NCI-H128 (cell line): ENCODE measurements around the gene CNIH3.

Source experiments
- DNase-seq: peaks from one replicate; lab custom pipeline; 2025; ENCODE audit not compliant: unreplicated experiment; lab: John Stamatoyannopoulos, UW

CNIH3 gene

DNA sequence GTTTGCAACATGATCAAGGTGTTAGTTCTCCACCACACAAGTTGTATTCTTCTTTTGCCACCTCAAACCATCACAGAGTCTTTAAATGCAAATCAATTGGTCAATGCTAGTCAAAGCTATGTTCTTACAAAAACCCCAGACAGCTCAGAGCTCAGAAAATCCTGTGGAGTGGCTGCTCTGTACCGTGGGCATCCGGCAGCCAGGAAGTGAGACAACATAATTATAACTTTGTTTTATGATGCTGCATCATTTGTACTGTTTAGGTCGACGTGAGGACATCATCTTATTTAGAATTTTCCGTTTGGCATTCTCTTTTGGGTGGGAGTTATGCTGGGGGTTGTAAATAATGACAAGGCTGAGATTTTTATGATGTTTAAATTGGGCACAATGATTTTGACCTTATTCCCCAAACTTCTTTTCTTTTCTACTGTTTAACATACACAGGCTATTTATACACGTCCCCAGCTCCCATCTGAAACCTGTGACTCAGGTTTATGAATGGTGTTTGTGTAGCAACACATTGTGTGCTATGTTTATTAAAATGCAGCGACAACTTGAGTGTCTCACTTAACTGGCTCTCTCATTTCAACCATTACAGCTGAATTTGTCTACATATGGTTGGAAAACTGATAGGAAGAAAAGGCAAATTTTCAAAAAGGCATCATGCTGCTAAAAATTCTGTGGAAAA lies 124.0 kb downstream of the CNIH3 start:
- no peak for DNase-seq

DNA sequence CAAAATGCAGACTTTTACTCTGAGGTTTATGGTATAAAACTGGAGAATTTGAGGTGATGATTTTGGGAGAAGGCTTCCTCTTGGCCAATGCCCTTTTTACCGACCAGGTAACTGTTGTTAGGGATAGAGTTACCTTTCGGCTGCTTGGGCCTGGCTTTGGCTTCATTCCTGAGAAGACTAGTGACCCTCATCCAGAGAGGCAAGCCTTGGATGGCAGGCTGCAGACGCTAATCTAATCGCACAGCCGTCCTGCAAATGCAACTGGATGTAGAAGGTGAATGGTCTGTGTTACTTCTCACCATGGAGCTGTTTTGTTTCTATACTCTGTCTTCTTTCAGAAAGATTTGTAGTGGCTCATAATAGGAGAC lies 124.6 kb downstream of the CNIH3 start:
- no peak for DNase-seq

DNA sequence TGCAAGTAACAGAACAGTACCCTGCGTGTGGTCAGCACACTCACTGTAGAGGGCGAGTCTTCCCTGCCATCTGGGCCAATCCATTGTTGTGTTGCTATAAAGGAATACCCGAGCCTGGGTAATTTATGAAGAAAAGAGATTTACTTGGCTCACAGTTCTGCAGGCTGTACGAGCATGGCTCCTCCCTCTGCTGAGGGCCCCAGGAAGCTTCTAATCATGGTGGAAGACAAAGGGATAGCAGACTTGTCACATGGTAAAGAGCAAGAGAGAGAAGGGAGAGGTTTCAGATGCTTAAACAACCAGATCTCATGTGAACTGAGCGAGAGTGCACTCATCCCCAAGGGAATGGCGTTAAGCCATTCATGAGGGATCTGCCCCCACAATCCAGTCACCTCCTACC lies 126.2 kb downstream of the CNIH3 start:
- DNase-seq = no peak

DNA sequence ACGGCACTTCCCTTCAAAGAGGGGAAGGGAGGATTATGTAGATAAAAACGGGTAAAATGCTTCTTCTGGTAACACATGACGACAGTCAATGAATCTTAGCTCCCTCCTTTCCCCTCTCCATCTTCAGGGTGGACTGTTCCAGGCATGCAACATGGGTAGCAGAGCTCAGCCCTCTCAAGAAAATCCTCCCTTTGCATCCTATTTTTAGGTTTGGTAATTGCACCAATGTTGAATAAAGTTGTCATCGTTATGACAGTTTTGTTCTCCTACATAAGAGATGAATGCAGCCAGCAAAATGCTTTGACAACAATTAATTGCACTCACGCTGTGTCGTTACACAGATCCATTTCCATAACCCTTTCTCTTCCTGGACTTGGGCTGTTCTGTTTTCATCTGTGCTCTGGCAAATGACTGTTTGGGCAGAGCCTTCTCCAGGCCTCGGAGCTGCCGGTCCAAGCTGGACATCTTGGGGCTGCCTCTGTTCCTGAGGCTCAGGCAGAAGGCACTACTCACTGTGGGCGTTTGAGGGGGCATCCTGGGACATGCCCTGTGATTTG lies 127.6 kb downstream of the CNIH3 start:
- DNase-seq = no peak

DNA sequence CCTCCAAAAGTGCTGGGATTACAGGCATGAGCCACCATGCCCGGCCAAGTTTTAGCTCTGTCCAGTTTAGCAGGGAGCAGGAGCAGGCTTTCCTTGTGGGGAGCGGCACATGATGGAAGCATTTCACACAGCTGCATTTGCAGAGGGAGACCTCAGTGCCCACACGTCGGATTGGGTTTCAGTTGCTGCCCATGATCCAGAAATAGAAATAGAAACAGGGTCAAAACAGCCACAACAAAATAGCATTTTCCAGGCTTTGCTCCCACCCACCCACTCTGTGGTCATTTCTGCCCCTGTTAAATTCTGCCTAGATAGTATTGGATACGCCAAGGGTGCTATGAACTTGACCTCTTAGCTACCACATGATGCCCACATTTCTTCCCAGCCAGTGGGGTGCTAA lies 128.4 kb downstream of the CNIH3 start:
- no peak for DNase-seq

DNA sequence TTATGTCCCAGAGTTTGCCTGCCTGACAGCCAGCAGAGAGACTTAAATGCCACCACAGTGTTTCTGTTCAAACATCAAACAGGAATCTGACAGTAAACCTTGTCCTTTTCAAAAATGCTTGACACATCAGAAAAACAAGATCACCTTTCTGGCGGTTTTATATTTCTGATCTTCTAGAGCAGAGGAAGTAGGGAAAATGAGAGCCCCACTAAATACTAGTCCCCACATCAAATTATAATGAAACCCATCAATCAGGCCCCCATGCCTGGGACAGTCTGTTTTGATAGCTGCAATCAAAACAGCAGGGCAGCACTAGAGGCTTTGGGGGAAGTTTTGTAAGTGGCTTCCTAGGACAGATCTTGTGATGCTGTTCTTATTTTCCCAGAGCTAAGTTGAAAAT lies 129.3 kb downstream of the CNIH3 start:
- no peak for DNase-seq

DNA sequence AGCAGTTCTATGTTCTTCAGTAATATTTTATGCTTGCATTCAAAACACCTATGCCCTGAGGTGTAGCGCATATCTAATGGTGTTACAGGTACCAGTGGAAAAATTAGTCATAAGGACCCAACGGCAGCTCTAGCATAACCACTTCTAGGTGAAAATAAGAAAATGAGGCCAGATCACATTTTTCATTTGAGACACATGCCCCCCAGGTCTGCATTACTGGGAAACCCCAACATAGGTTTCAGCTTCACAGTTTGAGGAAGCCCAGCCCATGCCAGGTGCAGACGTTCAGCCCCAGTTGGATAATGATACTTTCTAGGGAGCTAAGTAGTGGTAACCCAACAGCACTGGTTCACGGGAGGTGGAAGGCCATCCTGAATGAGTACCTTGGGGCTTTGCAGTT lies 129.8 kb downstream of the CNIH3 start:
- no peak for DNase-seq

DNA sequence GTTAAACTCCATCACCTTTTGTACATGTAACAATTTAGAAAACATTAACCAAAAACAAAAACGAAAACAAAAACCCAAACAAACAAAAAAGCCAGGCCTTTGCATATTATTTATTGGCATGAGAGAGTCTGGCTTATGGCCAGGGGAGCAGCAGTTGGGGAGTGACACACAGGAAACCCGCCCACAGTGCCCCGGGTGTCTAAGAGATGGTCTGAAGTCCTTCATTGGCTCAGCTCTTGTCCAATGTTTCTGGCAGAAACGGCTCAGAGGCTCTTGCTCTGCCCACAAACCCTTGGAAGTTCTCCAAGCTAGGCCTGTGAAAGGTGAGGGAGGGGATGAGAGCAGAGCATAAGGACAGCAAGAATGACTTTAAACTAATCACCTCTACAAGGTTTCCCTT lies 131.5 kb downstream of the CNIH3 start:
- no peak for DNase-seq

DNA sequence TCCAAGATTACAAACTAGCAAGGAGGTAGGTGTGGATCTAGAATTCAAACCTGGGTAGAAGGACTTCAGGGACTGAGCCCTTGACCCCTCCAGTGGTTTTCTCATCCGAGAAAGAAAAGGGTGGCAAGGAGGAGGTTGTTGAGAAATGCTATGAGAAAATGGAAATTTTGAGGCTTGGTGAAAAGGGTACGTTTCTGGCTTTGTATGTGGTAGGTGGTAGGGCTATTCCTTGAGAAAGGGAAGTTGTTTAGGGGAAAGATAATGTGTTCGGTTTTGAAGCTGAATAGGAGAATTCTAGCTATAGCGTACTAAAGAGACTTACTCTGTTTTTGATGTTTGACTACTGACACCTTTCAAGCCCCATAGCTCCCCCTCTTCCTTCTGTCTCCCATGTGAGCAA lies 133.8 kb downstream of the CNIH3 start:
- DNase-seq = no peak

DNA sequence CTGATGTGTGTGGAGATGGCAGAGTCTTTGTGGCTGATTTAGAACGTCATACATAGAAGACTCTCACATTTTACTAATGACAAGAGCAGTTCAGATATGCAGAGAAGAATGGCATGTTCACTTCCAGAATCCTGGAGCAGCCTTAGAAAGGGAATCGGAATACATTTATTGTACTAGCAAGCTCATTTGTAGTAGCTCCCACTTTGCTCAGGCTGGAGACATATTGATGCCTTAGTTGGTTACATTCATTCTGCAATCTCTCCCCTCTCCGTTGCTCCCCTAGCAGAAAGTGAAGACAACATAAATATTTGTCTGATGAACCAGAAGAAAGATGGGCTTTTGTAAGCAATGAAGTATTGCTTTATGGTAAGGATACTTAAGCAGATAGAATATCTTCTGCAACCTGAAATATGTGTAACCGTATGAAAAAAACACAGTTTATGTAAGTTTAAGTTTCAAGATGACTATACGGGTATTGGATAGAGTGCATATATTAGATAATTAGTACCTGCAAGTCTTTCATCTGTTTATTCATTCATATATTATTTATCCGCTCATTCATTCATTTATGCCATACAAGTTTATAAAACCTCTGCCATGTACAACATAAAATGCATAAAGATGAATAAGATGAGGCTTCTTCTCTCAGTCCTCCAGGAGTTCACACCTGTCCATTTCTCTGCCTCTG lies 135.7 kb downstream of the CNIH3 start:
- no peak for DNase-seq

DNA sequence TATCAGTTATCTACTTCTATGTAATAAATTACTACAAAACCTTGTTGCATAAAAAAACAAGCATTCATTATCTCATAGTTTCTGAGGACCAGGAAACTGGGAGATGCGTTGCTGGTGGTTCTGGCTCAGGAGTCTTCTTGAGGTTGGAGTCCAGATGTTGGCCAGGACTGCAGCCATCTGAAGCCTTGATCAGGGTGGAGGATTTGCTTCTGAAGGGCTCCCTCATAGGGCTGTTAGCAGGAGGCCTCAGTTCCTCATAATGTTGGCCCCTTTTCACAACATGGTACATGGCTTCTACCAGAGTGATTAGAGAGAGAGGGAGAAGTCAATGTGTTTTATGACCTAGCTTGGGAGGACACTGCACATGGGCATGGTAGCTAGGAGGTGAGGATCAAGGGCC lies 137.4 kb downstream of the CNIH3 start:
- no peak for DNase-seq

DNA sequence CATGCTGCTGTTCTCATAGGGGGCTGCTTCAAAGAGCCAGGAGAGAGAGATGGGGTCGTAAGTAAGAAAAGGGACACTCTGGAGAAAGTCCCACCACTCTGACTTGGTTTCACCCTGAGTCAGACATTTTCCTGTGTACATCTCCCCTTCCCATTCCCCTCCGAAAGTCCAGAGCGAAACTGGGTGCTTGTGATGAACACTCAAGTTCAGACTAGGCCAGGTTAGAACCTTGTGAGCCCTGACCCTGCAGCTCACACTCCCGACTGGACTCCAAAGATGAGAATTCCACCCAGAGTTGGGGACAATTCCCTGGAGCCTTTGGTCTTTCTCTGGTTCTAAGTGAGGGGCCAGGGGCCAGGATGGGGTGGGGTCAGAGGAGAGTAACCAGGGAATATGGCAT lies 139.5 kb downstream of the CNIH3 start:
- no peak for DNase-seq

DNA sequence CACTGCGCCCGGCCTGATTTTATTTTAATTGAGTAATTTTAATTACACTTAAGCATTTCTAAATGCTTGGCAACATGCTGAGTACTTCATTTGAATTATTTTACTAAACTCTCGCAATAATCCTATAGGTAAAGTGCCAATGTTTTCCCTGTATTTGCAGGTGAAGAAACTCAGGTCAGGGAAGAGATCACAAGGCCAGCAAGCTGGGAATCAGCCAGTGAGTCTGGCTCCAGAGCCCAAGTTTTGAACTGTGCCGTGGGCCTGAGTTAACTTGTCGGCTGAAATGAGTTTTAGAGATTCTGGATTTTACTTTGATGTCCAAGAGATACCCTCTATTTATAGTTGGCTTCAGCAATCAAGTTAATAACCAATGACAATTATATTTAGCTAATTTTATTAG lies 141.4 kb downstream of the CNIH3 start:
- DNase-seq = no peak

DNA sequence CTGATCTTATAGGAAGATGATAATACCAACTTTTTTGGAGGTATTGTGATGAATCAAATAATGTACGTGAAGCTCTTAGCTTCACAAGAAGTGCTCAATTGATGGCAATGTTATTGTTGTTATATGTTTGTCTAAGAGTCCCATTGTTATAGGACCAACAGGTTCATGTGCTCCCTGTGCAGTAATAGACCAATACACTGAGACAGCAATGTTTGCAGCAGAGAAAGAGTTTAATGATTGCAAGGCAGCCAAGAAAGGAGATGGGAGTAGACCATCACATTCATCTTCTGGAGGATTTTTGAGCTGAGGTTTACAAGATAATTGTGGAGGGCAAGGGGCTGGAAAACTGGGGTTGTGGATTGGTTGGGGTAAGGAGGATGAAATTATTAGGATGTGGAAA lies 143.0 kb downstream of the CNIH3 start:
- DNase-seq = no peak

DNA sequence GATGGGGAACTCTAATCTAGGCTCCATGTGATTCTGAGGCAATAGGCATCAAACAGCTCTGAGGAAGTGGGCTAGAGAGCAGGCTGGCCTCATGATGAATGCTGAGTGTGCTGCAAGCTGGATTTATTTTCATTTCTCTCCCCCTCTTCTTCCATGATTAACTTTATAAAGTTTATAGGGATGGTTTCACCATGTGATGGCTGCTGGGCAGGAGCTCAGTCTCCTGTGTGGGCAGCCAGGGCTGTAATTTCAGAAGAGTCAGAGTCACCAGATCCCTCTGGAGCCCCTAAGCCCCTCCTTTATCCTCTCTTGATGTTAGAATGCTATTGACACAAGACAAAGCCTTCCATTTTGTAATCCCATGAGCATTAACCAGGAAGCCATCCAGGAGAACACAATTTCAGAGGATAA lies 143.6 kb downstream of the CNIH3 start:
- no peak for DNase-seq

DNA sequence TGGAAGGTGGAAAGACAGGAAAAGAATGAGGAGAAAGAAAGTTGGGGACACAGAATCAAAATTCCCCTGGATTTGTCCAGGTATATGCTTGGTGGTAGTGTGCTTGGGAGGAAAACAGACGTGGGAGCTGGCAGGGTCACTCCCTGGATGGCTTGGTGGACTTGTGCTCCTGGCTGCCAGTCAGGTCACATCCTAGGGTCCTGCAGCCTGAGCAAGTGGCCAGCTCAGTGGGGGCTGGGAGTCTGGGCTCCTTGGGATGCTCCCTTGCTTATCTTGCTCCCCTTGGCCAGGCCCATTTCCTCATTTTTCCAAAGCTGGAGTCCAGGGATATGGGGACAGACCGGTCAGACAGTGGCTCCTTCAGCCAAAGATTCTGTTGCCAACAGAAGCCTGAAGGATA lies 144.0 kb downstream of the CNIH3 start:
- no peak for DNase-seq

DNA sequence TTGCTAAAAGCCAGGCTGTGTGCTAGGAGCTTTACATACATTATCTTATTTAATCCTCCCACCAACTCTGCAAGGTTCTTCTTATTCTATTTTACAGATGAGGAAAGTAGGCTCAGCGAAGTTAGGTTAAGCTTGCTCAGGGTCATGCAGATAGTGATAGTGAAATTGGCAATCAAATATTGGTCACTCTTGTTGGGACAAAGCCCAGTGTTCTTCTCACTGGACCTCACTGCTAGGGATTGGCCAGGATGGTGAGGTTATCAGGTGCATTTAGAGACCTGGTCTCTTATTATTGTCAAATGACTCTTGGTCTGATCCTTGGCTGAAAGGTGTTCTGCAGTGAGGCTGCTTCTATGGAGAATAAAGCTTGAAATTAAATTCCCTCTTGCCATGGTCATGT lies 145.1 kb downstream of the CNIH3 start:
- no peak for DNase-seq

DNA sequence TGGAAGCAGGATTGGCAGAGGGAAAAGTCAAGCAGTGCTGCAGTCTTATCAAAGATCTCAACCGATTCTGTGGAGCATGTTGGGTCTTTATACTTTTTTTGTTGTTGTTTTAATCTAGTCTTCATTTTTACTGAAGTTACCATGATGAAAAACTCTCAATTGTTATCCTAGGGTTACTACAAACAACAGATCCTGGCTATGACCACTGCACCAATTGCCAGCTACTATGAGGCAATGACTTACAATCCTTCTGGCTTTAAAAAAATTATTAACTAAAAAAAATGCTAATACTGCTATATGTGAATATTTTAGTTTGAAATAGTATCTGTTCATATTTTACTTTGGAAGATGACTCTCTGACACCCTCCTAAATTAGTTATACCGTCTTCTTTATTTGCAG lies 145.9 kb downstream of the CNIH3 start:
- no peak for DNase-seq

DNA sequence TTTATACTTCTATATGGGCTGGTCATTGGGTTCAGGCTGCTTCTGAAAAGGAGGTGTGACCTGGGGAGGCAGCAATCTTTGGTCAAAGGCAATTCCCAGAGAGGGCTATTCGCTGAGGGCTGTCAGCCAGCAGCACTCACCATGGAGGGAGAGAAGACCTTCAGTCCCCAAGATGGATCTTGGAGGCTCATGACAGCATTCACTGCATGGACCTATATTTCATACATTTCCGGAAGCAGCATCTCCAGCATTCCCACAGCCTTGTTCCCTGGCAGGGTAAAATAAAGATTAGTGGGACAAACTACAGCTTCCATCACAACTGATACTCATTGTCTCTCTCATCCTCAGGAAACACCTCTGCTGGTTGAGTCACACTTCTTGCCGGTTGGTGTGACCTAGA lies 146.6 kb downstream of the CNIH3 start:
- no peak for DNase-seq

DNA sequence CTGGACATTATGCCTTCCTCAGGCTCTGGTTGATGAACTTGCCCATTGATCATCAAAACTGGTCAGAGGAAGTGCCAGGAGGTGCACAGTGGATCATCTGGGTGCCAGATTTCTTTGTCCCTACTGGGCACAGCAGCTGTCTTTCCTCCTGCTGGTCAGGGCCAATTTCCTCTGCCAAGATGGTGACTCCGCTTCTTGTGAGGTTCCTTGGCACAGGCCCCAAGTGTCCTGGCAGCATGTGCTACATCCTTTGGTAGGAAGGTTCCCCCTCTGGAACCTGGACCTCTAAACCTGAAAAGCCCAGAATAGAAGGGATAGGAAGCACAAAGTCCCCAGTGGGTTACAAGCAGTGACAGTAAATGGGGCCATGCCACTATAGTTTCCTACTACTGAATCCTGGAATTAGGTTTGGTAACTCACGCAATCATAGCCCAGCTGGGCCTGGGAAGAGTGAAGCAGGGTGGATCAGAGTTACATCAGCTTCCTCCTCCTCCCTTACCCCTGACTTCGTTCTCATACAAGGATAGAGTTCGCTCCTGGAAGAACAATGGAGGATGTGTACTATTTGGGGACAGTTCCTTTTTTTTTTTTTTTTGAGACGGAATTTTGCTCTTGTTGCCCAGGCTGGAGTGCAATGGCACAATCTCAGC lies 147.1 kb downstream of the CNIH3 start:
- no peak for DNase-seq

DNA sequence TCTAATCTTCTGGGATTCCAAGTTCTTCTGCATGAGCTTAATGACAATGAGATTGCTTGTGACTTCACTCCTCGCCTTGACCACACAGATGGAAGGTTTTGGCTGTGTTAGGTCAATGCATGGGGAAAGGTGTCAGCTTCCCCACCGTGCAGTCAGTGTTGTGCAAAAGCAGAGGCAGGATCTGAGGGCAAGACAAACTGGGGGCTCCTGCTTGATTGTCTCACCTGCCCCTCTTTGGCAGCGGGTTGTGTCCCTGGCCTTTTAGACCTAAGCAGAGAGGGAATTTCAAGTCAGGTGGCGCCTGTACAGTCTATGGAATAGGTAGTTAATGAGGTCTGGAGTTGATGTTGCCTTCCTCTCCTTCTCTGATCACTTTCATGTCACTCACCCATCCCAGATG lies 150.1 kb downstream of the CNIH3 start:
- no peak for DNase-seq

DNA sequence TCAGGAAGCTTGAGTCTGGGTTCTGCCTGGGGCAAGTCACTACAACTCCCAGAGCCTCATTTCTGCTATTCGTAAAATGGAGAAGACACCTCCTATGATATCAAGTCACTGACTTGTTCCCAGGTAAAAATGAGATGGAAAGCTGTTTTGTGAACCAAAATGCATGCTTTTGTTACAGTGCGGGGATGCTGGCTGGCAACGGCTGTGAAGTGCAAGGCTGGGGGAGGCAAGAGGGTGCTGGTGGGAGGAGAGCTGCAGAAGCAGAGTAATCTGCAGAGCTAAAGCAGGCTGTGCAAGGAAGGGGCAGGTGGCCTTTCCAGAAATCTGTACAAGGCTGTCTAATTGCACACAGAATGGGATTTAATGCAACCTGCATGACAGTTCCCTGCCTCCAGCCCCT lies 150.9 kb downstream of the CNIH3 start:
- DNase-seq = no peak
